Panc1 (cell line): Measurements from ENCODE around the gene MGAT4C. TPM values are rescaled to one million over a fixed set of nuclear protein-coding genes. Genes with fewer than 3 reads are reported as not detected.

Source experiments
- ATAC-seq: fragments of 200-7000 bp; cut with Tn5 transposase; 2 replicates; pipeline ENCODE4 v1.9.1; 2020; ENCODE audit warnings: mild to moderate bottlenecking, moderate library complexity
- BruUV-seq: library from RNA; stranded (reverse); fragments of 400-500 nt; replicated peaks from 2 replicates; lab custom pipeline; 2021; lab: Mats Ljungman, UMichigan
- CTCF ChIA-PET: fragments of 300-600 bp; sonication (Branson Sonifier 250); formaldehyde crosslinking; loops from one replicate; lab custom pipeline; 2022; ENCODE audit warnings: antibody characterized with exemption; lab: Charles Lee
- POLR2A ChIA-PET: fragments of 300-600 bp; sonication (Branson Sonifier 250); formaldehyde crosslinking; loops from one replicate; lab custom pipeline; 2022; ENCODE audit warnings: antibody characterized with exemption; lab: Charles Lee
- DNase-seq: peaks from one replicate; pipeline ENCODE4 v3.0.0-alpha.2; 2010; ENCODE audit warnings: low read depth, low spot score
- H3K27ac ChIP-seq: 2 replicates; pipeline ENCODE4 v1.5.1; 2011; ENCODE audit warnings: mild to moderate bottlenecking, low read length, inconsistent platforms
- H3K27me3 ChIP-seq: fragments of 200-500 bp; sonication (Bioruptor generic); 2 replicates; pipeline ENCODE4 v1.6.0; 2014; ENCODE audit warnings: low read length, inconsistent platforms; ENCODE audit not compliant: control insufficient read depth, insufficient read depth
- H3K36me3 ChIP-seq: fragments of 200-500 bp; sonication (Bioruptor generic); 2 replicates; pipeline ENCODE4 v1.5.1; 2014; ENCODE audit warnings: inconsistent platforms, mild to moderate bottlenecking, low read length, moderate library complexity; ENCODE audit not compliant: control insufficient read depth, insufficient read depth
- H3K4me1 ChIP-seq: 2 replicates; pipeline ENCODE4 v1.5.1; 2011; ENCODE audit warnings: inconsistent platforms, mild to moderate bottlenecking, low read length, moderate library complexity; ENCODE audit not compliant: control insufficient read depth, insufficient read depth
- H3K4me3 ChIP-seq, 2 experiments: 2 replicates each; pipeline ENCODE4 v1.5.1; 2011 to 2012; ENCODE audit warnings: low read depth in 2 of 2, low read length in 2 of 2, mild to moderate bottlenecking in 2 of 2, inconsistent platforms in 1 of 2, moderate library complexity in 1 of 2
- H3K9me3 ChIP-seq: fragments of 200-500 bp; sonication (Bioruptor generic); 2 replicates; pipeline ENCODE4 v1.5.1; 2014; ENCODE audit warnings: low read depth, mild to moderate bottlenecking, inconsistent platforms, low read length, moderate library complexity; ENCODE audit not compliant: control insufficient read depth, insufficient read depth
- POLR2AphosphoS5 ChIP-seq: IDR thresholded peaks from 2 replicates; pipeline ENCODE4 v1.6.1; 2012; ENCODE audit warnings: mild to moderate bottlenecking, low read depth, low read length, moderate library complexity
- SIN3A ChIP-seq: IDR thresholded peaks from 2 replicates; pipeline ENCODE4 v1.6.1; 2012; ENCODE audit warnings: low read depth, mild to moderate bottlenecking, low read length, moderate library complexity, borderline replicate concordance; ENCODE audit not compliant: insufficient read depth
- TCF7L2 ChIP-seq: IDR thresholded peaks from 2 replicates; pipeline ENCODE4 v1.6.1; 2011; ENCODE audit warnings: mild to moderate bottlenecking, low read depth, low read length, inconsistent platforms
- in situ Hi-C: cut with HindIII; loops from 2 replicates; pipeline ENCODE4 v1.10.0; 2016; ENCODE audit warnings: low sequenced_read_pairs, low pct_unique_long_range_greater_than_20kb
- intact Hi-C: fragments of 100-400 bp; cut with micrococcal nuclease; formaldehyde crosslinking; loops from one replicate; pipeline ENCODE4 v1.10.0; 2022; ENCODE audit not compliant: unreplicated experiment
- total RNA-seq: library from RNA; stranded (reverse); gene quantifications from one replicate; pipeline ENCODE4 v1.2.1, GENCODE V29; 2021; ENCODE audit not compliant: unreplicated experiment
- TF ChIP-seq, protein P1 (sequence below): fragments of 450-650 bp; IDR thresholded peaks from 2 replicates; pipeline ENCODE4 v1.5.1; 2017; ENCODE audit warnings: mild to moderate bottlenecking
- TF ChIP-seq, protein P2 (sequence below), 2 experiments: IDR thresholded peaks; 2 replicates each; pipeline ENCODE4 v1.6.1; 2011 to 2012; ENCODE audit warnings: low read depth in 2 of 2, control low read depth in 1 of 2, low read length in 1 of 2, mild to moderate bottlenecking in 1 of 2, moderate library complexity in 1 of 2; ENCODE audit not compliant: insufficient read depth in 1 of 2

MGAT4C gene
- total RNA-seq, 1 experiment from 2014 or later, result not detected

DNA sequence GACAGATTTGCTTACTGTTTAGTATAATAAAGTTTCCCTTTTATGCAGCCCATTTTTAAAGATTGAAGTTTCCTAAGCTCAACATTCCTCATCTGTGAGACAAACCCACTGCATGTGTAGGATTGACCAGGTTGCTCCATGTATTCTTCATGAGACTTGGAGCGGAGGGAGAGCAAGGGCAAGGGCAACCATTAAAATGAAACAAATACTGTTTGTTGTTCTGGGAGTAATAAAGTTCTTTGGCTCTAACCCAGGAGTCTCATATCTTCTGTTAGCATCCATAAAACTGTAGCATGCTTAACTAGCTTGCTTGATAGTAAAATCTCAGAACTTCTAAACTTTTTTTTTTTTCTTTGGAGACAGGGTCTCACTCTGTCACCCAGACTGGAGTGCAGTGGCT, 307.9 kb downstream of the MGAT4C start:
- no TSS peak for BruUV-seq
- ATAC-seq, result no peak
- ChIA-PET CTCF (no interaction called here), POLR2A (no interaction called here)
- in situ Hi-C loops, result no loop called here
- TF ChIP-seq TCF7L2, result no peak
- no peak for TF ChIP-seq POLR2AphosphoS5
- TF ChIP-seq, protein P1, sequence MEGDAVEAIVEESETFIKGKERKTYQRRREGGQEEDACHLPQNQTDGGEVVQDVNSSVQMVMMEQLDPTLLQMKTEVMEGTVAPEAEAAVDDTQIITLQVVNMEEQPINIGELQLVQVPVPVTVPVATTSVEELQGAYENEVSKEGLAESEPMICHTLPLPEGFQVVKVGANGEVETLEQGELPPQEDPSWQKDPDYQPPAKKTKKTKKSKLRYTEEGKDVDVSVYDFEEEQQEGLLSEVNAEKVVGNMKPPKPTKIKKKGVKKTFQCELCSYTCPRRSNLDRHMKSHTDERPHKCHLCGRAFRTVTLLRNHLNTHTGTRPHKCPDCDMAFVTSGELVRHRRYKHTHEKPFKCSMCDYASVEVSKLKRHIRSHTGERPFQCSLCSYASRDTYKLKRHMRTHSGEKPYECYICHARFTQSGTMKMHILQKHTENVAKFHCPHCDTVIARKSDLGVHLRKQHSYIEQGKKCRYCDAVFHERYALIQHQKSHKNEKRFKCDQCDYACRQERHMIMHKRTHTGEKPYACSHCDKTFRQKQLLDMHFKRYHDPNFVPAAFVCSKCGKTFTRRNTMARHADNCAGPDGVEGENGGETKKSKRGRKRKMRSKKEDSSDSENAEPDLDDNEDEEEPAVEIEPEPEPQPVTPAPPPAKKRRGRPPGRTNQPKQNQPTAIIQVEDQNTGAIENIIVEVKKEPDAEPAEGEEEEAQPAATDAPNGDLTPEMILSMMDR, result no peak
- no peak for TF ChIP-seq SIN3A
- TF ChIP-seq, protein P2, sequence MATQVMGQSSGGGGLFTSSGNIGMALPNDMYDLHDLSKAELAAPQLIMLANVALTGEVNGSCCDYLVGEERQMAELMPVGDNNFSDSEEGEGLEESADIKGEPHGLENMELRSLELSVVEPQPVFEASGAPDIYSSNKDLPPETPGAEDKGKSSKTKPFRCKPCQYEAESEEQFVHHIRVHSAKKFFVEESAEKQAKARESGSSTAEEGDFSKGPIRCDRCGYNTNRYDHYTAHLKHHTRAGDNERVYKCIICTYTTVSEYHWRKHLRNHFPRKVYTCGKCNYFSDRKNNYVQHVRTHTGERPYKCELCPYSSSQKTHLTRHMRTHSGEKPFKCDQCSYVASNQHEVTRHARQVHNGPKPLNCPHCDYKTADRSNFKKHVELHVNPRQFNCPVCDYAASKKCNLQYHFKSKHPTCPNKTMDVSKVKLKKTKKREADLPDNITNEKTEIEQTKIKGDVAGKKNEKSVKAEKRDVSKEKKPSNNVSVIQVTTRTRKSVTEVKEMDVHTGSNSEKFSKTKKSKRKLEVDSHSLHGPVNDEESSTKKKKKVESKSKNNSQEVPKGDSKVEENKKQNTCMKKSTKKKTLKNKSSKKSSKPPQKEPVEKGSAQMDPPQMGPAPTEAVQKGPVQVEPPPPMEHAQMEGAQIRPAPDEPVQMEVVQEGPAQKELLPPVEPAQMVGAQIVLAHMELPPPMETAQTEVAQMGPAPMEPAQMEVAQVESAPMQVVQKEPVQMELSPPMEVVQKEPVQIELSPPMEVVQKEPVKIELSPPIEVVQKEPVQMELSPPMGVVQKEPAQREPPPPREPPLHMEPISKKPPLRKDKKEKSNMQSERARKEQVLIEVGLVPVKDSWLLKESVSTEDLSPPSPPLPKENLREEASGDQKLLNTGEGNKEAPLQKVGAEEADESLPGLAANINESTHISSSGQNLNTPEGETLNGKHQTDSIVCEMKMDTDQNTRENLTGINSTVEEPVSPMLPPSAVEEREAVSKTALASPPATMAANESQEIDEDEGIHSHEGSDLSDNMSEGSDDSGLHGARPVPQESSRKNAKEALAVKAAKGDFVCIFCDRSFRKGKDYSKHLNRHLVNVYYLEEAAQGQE (IDR thresholded peaks at IDR 0.05; ENCODE audit: insufficient read depth in 1 of 2, low read depth in 2 of 2, low read length in 1 of 2), result no peak
- DNase-seq, result no peak
- Histone ChIP-seq H3K9me3 (no peaks in the 10 kb centered on the region; the same call in 1 of the 2 replicates), H3K4me1 (no peaks in the 10 kb centered on the region; the same call in 1 of the 2 replicates), H3K4me3 (no peak overlapping the region), H3K27ac (no peak overlapping the region), H3K27me3 (no peaks in the 10 kb centered on the region), H3K36me3 (no peaks in the 10 kb centered on the region)
- intact Hi-C loops, result no loop called here

DNA sequence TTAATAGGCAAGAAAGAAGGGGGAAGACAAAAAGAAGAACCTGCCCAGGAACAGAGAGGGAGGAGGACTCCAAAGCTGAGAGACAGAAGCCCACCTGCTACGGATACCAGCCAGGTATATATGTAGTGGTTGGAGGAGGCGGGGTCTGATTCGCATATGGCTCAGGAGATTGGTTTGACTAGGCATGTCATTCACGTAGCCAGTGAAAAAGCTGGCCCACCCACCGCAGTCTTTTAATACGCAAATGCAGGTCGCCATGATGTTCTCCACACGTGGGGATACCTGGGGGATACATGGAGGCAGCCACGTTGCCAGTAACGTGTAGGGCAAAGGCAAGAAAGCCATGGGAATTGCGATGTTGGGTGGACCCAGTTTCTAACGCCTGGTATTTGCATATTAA, 308.9 kb downstream of the MGAT4C start:
- TF ChIP-seq SIN3A (no peak), POLR2AphosphoS5 (no peak), TCF7L2 (no peak)
- TF ChIP-seq, protein P1, result no peak
- TF ChIP-seq, protein P2 (IDR thresholded peaks at IDR 0.05; ENCODE audit: insufficient read depth in 1 of 2, low read depth in 2 of 2, low read length in 1 of 2), result no peak
- DNase-seq (no peak), ATAC-seq (no peak)
- ChIA-PET POLR2A (no interaction called here), CTCF (no interaction called here)
- Histone ChIP-seq H3K9me3 (no peaks in the 10 kb centered on the region; the same call in 1 of the 2 replicates), H3K4me1 (no peaks in the 10 kb centered on the region; the same call in 1 of the 2 replicates), H3K36me3 (no peaks in the 10 kb centered on the region), H3K4me3 (no peak overlapping the region), H3K27ac (no peak overlapping the region), H3K27me3 (no peaks in the 10 kb centered on the region)
- in situ Hi-C loops, result no loop called here
- BruUV-seq, result no TSS peak
- intact Hi-C loops, result no loop called here
